ENCODE measurements around the gene INTS15. TPM values are rescaled to one million over a fixed set of nuclear protein-coding genes. Genes with fewer than 3 reads are reported as not detected.
"Not testable (repeated sequence)": the region's sequence is repeated elsewhere in the genome, so short reads cannot be mapped to it uniquely, and the experiment has no call there.

Gene INTS15
- total RNA-seq, 4 donors from 2014 or later = 34.0 to 95.7 (median 53.0) TPM

DNA sequence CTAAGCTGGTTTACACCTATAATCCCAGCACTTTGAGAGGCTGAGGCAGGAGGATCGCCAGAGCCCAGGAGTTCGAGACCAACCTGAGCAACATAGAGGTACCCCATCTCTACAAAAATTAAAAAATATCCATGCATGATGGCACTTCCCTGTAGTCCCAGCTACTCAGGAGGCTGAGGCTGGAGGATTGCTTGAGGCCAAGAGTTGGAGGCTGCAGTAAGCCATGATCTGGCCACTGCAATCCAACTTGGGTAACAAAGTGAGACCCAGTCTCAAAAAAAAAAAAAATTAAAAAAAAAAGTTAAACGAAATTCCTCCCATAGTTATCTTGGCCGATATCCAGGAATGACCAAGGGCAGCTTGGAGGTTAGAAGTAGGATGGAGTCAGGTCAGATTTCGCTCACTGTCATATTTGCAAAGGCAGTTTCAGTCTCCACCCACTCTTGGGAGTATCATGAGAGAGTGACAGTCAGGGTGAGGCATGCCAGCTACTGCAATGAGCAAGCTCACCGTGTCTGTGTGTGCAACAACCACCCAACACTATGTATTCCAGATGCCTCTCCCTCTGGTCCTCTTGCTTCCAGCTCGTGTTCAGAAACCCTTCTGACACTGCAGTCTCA is 18.6 kb upstream of the INTS15 start:
- no peak for DNase-seq

DNA sequence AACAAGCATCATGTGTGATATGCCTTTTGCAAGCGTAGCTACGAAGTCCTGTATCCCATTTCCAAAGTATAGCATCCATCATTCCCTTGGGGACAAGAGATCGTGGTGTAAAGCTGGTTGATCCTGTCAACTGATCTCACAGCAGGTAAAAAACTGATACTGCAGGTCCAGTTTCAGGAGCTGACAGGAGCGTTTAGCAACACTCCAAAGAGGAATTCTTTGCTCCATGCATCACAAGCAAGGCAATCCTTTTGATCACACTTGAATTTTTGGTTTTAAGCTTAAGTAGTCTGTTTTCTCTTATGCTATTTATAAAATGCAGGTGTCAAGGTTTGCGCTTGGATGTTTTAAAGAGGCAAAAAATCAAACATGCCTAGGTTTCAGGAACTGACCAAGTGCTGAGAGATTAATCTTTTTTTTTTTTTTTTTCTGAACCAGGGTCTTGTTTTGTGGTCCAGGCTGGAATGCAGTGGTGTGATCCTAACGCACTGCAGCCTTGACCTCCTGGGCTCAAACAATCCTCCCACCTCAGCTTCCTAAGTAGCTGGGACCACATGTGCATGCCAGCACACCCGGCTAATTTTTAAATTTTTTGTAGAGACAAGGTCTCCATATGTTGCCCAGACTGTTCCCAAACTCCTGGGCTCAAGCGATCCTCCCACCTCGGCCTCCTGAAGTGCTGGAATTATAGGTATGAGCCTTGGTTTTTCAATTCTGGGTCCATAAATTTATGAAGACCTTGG is 14.4 kb upstream of the INTS15 start:
- H3K4me1 ChIP-seq = peaks cover 0 to 6% (median 0%) of the 10 kb centered on the region in 4 donors
- no peaks in the 10 kb centered on the region for H3K9me3 ChIP-seq
- DNase-seq = no peak
- no peak overlapping the region for H3K27ac ChIP-seq
- no peak overlapping the region for H3K4me3 ChIP-seq
- peaks cover 0 to 7% (median 0%) of the 10 kb centered on the region in 3 donors for H3K36me3 ChIP-seq
- TF ChIP-seq POLR2A (IDR thresholded peaks at IDR 0.05) = no peak
- no peak for TF ChIP-seq CTCF (IDR thresholded peaks at IDR 0.05)
- H3K27me3 ChIP-seq = no peaks in the 10 kb centered on the region

More for the DNA sequence above, 18.6 kb upstream of the INTS15 start:
- no peaks in the 10 kb centered on the region for H3K27me3 ChIP-seq
- no peak overlapping the region for H3K4me3 ChIP-seq
- no peaks in the 10 kb centered on the region for H3K4me1 ChIP-seq
- TF ChIP-seq POLR2A (IDR thresholded peaks at IDR 0.05) (no peak), CTCF (IDR thresholded peaks at IDR 0.05) (no peak)
- H3K27ac ChIP-seq = no peak overlapping the region
- no peaks in the 10 kb centered on the region for H3K9me3 ChIP-seq
- no peaks in the 10 kb centered on the region for H3K36me3 ChIP-seq

DNA sequence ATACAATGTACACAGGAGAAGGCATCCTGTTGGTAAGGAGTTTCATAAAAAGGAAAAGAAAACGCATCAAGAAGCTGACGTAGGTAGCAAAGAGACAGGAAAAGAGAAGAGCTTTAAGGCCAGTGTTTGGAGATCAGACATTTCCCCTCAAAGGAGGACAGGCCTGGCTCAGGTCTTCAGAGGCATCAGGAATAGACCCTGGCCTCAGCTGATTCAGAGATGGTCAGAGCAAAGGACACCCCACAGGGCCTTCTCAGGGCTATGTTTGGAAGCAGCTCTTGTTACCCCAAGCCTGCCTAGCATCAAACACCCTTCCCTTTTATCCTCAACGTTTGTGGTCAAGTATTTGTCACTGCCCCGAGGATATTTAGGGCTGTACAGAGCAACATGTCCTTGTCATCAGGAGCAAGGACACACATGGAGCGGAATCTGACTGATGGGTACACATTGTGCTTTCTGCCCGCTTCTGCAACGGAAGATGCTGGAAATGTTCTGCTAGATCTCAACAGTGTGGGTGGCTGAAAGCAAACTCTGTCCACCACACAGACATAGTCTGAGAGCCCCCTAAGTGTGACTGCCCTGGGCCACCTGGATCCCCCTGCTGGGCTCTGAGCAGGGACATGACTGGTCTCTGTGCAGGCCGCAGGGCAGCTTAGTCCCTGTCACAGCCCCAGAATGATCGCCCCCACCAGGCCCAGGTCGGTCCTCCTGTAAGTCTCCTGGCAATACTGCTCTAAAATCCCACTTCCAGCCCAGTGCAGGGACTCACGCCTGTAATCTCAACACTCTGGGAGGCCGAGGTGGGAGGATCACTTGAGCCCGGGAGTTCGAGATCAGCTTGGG is 13.6 kb upstream of the INTS15 start:
- TF ChIP-seq CTCF (IDR thresholded peaks at IDR 0.05) (no peak), POLR2A (IDR thresholded peaks at IDR 0.05) (no peak)
- H3K4me1 ChIP-seq = peaks cover 0 to 6% (median 0%) of the 10 kb centered on the region in 4 donors
- H3K27me3 ChIP-seq = no peaks in the 10 kb centered on the region
- no peak for DNase-seq
- peaks cover 0 to 15% (median 0%) of the 10 kb centered on the region in 3 donors for H3K36me3 ChIP-seq
- H3K9me3 ChIP-seq = no peaks in the 10 kb centered on the region
- H3K4me3 ChIP-seq = peak overlapping the region; percentile 51 to 94 (median 72)
- H3K27ac ChIP-seq = no peak overlapping the region

GRCh38 chr7:6576867-6577368 is 12.9 kb upstream of the INTS15 start:
- peaks cover 0 to 22% (median 0%) of the 10 kb centered on the region in 3 donors for H3K36me3 ChIP-seq
- not testable (repeated sequence) for H3K4me1 ChIP-seq, H3K9me3 ChIP-seq, H3K27me3 ChIP-seq
- H3K27ac ChIP-seq = peak overlapping the region; percentile 84 to 97 (median 88)
- H3K4me3 ChIP-seq = peak overlapping the region; percentile 51 to 94 (median 72)
- peak in 1 of 3 donors; percentile 50 for DNase-seq

DNA sequence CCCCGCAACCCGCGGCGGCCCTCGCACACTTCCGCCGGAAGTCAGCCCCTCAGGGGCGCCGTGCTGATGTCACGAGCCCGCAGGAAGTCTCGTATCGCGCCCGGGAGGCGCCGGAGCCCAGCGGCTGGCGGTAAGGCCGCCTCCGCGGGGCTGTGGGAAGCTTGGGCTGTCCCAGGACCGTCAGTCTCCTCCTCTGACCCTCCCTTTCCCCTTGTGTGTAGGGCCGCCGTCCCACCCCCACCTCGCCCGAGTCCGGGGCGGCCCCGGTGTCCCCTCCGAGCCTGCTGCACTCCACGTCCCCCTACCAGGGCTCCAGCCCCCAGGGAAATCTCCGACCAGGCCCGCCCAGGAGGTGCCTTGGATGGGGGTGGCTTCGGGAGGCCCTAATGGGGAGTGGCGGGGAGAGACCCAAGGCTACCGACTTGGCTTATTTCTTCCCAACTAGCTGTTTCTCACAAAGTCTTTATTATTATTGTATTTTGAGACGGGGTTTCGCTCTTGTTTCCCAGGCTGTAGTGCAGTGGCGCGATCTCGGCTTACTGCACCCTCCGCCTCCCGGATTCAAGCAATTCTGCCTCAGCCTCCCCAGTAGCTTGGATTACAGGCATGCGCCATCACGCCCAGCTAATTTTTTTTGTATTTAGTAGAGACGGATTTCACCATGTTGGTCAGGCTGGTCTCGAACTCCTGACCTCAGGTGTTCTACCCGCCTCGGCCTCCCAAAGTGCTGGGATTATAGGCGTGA is 12.3 kb upstream of the INTS15 start, which contains the start of gene ZDHHC4:
Gene ZDHHC4 (plus strand): TSS at position 86 of the 745 bp plus-strand sequence. CDS start 3,108 bp downstream, outside the sequence.
- TF ChIP-seq CTCF (IDR thresholded peaks at IDR 0.05) = no peak
- peak; percentile 91 for TF ChIP-seq POLR2A (IDR thresholded peaks at IDR 0.05)
- DNase-seq = peak; percentile 87 to 94 (median 88)
- H3K4me1 ChIP-seq = peaks cover 0 to 6% (median 0%) of the 10 kb centered on the region in 4 donors
- H3K36me3 ChIP-seq = peaks cover 0 to 27% (median 0%) of the 10 kb centered on the region in 3 donors
- H3K9me3 ChIP-seq = no peaks in the 10 kb centered on the region
- H3K27ac ChIP-seq = peak within 1 kb of the TSS; percentile 84 to 97 (median 88)
- no peaks in the 10 kb centered on the region for H3K27me3 ChIP-seq
- H3K4me3 ChIP-seq = peak within 1 kb of the TSS; percentile 51 to 94 (median 72)
